Psoas muscle (tissue), 8 donors: ENCODE data around the gene KCNH2. TPM values are rescaled to one million over a fixed set of nuclear protein-coding genes. Genes with fewer than 3 reads are reported as not detected.
A peak's percentile ranks its signal among the peaks of the same experiment; 100 is the strongest.

Source experiments
- ATAC-seq, 4 donors: fragments of 200-7000 bp; cut with Tn5 transposase; one replicate each; pipeline ENCODE4 v1.9.1; 2020; ENCODE audit warnings: moderate library complexity in 3 of 4, mild to moderate bottlenecking in 2 of 4
- DNase-seq, 2 donors: peaks; one replicate each; pipeline ENCODE4 v3.0.0-alpha.2; 2020
- H3K27ac ChIP-seq: fragments of 200-600 bp; one replicate; pipeline ENCODE4 v1.8.0; 2022
- H3K27me3 ChIP-seq, 3 donors: fragments of 200-600 bp in 1 of 3; one replicate each; pipeline versions ENCODE4 v1.6.1 to v1.8.0; 2013 to 2022; ENCODE audit warnings: low read length in 2 of 3, mild to moderate bottlenecking in 2 of 3, moderate library complexity in 1 of 3; ENCODE audit not compliant: insufficient read depth in 3 of 3
- H3K36me3 ChIP-seq, 2 donors: fragments of 200-600 bp in 1 of 2; one replicate each; pipeline versions ENCODE4 v1.6.1 to v1.8.0; 2013 to 2022; ENCODE audit warnings: low read depth in 1 of 2, mild to moderate bottlenecking in 1 of 2, moderate library complexity in 1 of 2; ENCODE audit not compliant: insufficient read depth in 1 of 2
- H3K4me1 ChIP-seq: fragments of 200-600 bp; one replicate; pipeline ENCODE4 v1.8.0; 2022
- H3K4me3 ChIP-seq: fragments of 200-600 bp; one replicate; pipeline ENCODE4 v1.8.0; 2022; ENCODE audit warnings: mild to moderate bottlenecking
- H3K9me3 ChIP-seq: fragments of 200-600 bp; one replicate; pipeline ENCODE4 v1.8.0; 2022
- CTCF ChIP-seq: fragments of 200-600 bp; IDR thresholded peaks from one replicate; pipeline ENCODE4 v1.8.0; 2022; ENCODE audit warnings: antibody characterized with exemption
- WGBS, 3 donors: extraction: QIAGEN DNeasy Blood & Tissue Kit; methylation state at CpG; one replicate each; pipeline versions ENCODE4 v1.1.6 to v1.1.7; 2013; 5-methylcytosine and 5-hydroxymethylcytosine counted together
- intact Hi-C, 2 donors: fragments of 100-400 bp; cut with DNase I; formaldehyde crosslinking; loops; one replicate each; pipeline versions ENCODE4 v1.11.0 to v1.14.2; 2022
- polyA plus RNA-seq, 3 donors: library from polyadenylated mRNA; stranded (reverse); fragments of 200-250 nt; gene quantifications; one replicate each; pipeline ENCODE4 v1.2.3, GENCODE V29; 2013
- total RNA-seq, 4 donors: library from RNA; stranded (reverse); fragmentation: NEBNext Ultra II Directional in 2 of 4; extraction: Animal tissue kit (Norgen Biotek cat#: 25700) in 2 of 4; gene quantifications; one replicate each; pipeline versions ENCODE4 v1.2.1 to v1.2.4, GENCODE V29; 2021 to 2023
- donor health status: healthy with polysubstance abuse.
- donor health status: DM: no; HTN: no; CAD: no; lungs with moderate emphysema.
- donor health status: Bipolar disorder and iron deficiency.
- donor health status: healthy.
- donor health status: DM: yes; HTN: yes; CAD: no.
- donor health status: DM: no; HTN: no; CAD: no.
- donor health status: DM: no; HTN: no; CAD: no.
- donor health status: DM: yes; HTN: yes; CAD: no.

The KCNH2 gene
- total and polyA plus RNA-seq, 7 donors: 0.18 to 0.48 (median 0.22) TPM

- Histone ChIP-seq H3K4me1 (peaks cover 3% of the 10 kb centered on the region), H3K27me3 (peaks cover 0 to 18% (median 1%) of the 10 kb centered on the region in 3 donors), H3K36me3 (no peaks in the 10 kb centered on the region), H3K9me3 (no peaks in the 10 kb centered on the region), H3K4me3 (no peak overlapping the region), H3K27ac (no peak overlapping the region)
- WGBS, 3 donors: 38 to 53% (median 46%) methylated on average over 10 of the region's 10 CpGs
- TF ChIP-seq CTCF: no peak
- intact Hi-C loops: no loop called here
- ATAC-seq (no peak), DNase-seq (no peak)
Observed at GRCh38 chr7:151023232-151023631, 45.1 kb upstream of the KCNH2 start.

GRCh38 chr7:151020231-151020630 is 42.1 kb upstream of the KCNH2 start:
- no peaks in the 10 kb centered on the region for H3K36me3 ChIP-seq
- H3K4me1 ChIP-seq: peaks cover 8% of the 10 kb centered on the region
- H3K4me3 ChIP-seq: no peak overlapping the region
- intact Hi-C loops: no loop called here
- no peaks in the 10 kb centered on the region for H3K9me3 ChIP-seq
- TF ChIP-seq CTCF: no peak
- H3K27me3 ChIP-seq: peaks cover 0 to 46% (median 1%) of the 10 kb centered on the region in 3 donors
- DNase-seq (no peak), ATAC-seq (no peak)
- H3K27ac ChIP-seq: no peak overlapping the region
- WGBS, 3 donors: 48 to 51% (median 49%) methylated on average over 7 of the region's 7 CpGs

GRCh38 chr7:151019130-151019447 is 41.0 kb upstream of the KCNH2 start:
- peak overlapping the region; percentile 51 for H3K4me3 ChIP-seq
- DNase-seq (no peak), ATAC-seq (peak in 2 of 4 donors; percentile 3 to 7)
- no peaks in the 10 kb centered on the region for H3K9me3 ChIP-seq
- peaks cover 8% of the 10 kb centered on the region for H3K4me1 ChIP-seq
- TF ChIP-seq CTCF: no peak
- peaks cover 0 to 55% (median 3%) of the 10 kb centered on the region in 3 donors for H3K27me3 ChIP-seq
- H3K36me3 ChIP-seq: no peaks in the 10 kb centered on the region
- intact Hi-C loops: no loop called here
- no peak overlapping the region for H3K27ac ChIP-seq
- 17 to 21% (median 18%) methylated on average over 13 to 20 of the region's 20 CpGs for WGBS, 3 donors

GRCh38 chr7:151018421-151019129 is 40.5 kb upstream of the KCNH2 start:
- Histone ChIP-seq H3K27ac (no peak overlapping the region), H3K36me3 (no peaks in the 10 kb centered on the region), H3K27me3 (peaks cover 0 to 60% (median 5%) of the 10 kb centered on the region in 3 donors), H3K4me3 (peak overlapping the region; percentile 51), H3K9me3 (no peaks in the 10 kb centered on the region), H3K4me1 (peaks cover 8% of the 10 kb centered on the region)
- no peak for TF ChIP-seq CTCF
- peak; percentile 5 to 29 (median 18) for ATAC-seq
- 1% methylated on average over 36 to 82 of the region's 82 CpGs for WGBS, 3 donors
- intact Hi-C loops: no loop called here
- DNase-seq: no peak

GRCh38 chr7:151017953-151018420 is 39.9 kb upstream of the KCNH2 start:
- Histone ChIP-seq H3K27me3 (peaks cover 0 to 66% (median 6%) of the 10 kb centered on the region in 3 donors), H3K4me1 (peaks cover 8% of the 10 kb centered on the region), H3K36me3 (no peaks in the 10 kb centered on the region), H3K4me3 (peak overlapping the region; percentile 51), H3K9me3 (no peaks in the 10 kb centered on the region), H3K27ac (no peak overlapping the region)
- 3 to 4% (median 4%) methylated on average over 34 of the region's 34 CpGs for WGBS, 3 donors
- ATAC-seq (peak; percentile 64 to 84 (median 74)), DNase-seq (peak; percentile 69 to 85)
- peak; percentile 87 for TF ChIP-seq CTCF
- intact Hi-C loops: no loop called here
